Neural progenitor cell (in vitro differentiated cells): ENCODE results near the gene PCA3. TPM values are rescaled to one million over a fixed set of nuclear protein-coding genes. Genes with fewer than 3 reads are reported as not detected.

Experiments used
- DNase-seq: peaks from one replicate; pipeline ENCODE4 v3.0.0-alpha.2; 2016; ENCODE audit warnings: low spot score
- H2AFZ ChIP-seq: fragments of 200-600 bp; sonication (generic); replicated peaks from 2 replicates; pipeline ENCODE4 v1.6.1; 2016; ENCODE audit warnings: antibody characterized with exemption
- H3F3A ChIP-seq: fragments of 200-600 bp; sonication (generic); 2 replicates; pipeline ENCODE4 v1.6.1; 2016; ENCODE audit warnings: antibody characterized with exemption, low read depth
- H3K27ac ChIP-seq: fragments of 200-600 bp; sonication (generic); 2 replicates; pipeline ENCODE4 v1.5.1; 2016; ENCODE audit warnings: mild to moderate bottlenecking
- H3K27me3 ChIP-seq: fragments of 200-600 bp; sonication (generic); 2 replicates; pipeline ENCODE4 v1.6.1; 2016; ENCODE audit warnings: mild to moderate bottlenecking, moderate library complexity
- H3K36me3 ChIP-seq: fragments of 200-600 bp; sonication (generic); 2 replicates; pipeline ENCODE4 v1.5.1; 2016
- H3K4me1 ChIP-seq: fragments of 200-600 bp; sonication (generic); 2 replicates; pipeline ENCODE4 v1.6.1; 2016; ENCODE audit warnings: mixed run types
- H3K4me2 ChIP-seq: fragments of 200-600 bp; sonication (generic); 2 replicates; pipeline ENCODE4 v1.6.1; 2016
- H3K4me3 ChIP-seq: fragments of 200-600 bp; sonication (generic); 2 replicates; pipeline ENCODE4 v1.5.1; 2016
- H3K79me2 ChIP-seq: fragments of 200-600 bp; sonication (generic); 2 replicates; pipeline ENCODE4 v1.6.1; 2016; ENCODE audit warnings: low read depth
- H3K9ac ChIP-seq: fragments of 200-600 bp; sonication (generic); 2 replicates; pipeline ENCODE4 v1.6.1; 2016
- H3K9me3 ChIP-seq: fragments of 200-600 bp; sonication (generic); 2 replicates; pipeline ENCODE4 v1.5.1; 2016; ENCODE audit warnings: low read depth
- H4K20me1 ChIP-seq: fragments of 200-600 bp; sonication (generic); 2 replicates; pipeline ENCODE4 v1.6.1; 2016; ENCODE audit warnings: low read depth
- H3K27ac Mint-ChIP-seq: 3 replicates; pipeline ENCODE4 v1.8.0; 2021; ENCODE audit warnings: mixed read lengths
- H3K27me3 Mint-ChIP-seq: 2 replicates; pipeline ENCODE4 v1.8.0; 2022; ENCODE audit warnings: low read depth, mild to moderate bottlenecking, inconsistent platforms, moderate library complexity, mixed read lengths; ENCODE audit not compliant: insufficient read depth
- H3K36me3 Mint-ChIP-seq: 3 replicates; pipeline ENCODE4 v1.8.0; 2021; ENCODE audit warnings: mixed read lengths
- H3K4me1 Mint-ChIP-seq: 3 replicates; pipeline ENCODE4 v1.8.0; 2021; ENCODE audit warnings: mixed read lengths
- H3K4me3 Mint-ChIP-seq: 3 replicates; pipeline ENCODE4 v1.8.0; 2021; ENCODE audit warnings: mild to moderate bottlenecking, moderate library complexity, mixed read lengths
- H3K9me3 Mint-ChIP-seq: 3 replicates; pipeline ENCODE4 v1.8.0; 2020; ENCODE audit warnings: mixed read lengths
- CTCF ChIP-seq: fragments of 200-600 bp; sonication (generic); IDR thresholded peaks from 2 replicates; pipeline ENCODE4 v1.5.1; 2017; ENCODE audit warnings: antibody characterized with exemption, mild to moderate bottlenecking
- EZH2 ChIP-seq: fragments of 200-600 bp; sonication (generic); IDR thresholded peaks from 2 replicates; pipeline ENCODE4 v1.6.1; 2017; ENCODE audit warnings: antibody characterized with exemption, mild to moderate bottlenecking, moderate library complexity
- EZH2phosphoT487 ChIP-seq: fragments of 200-600 bp; sonication (generic); IDR thresholded peaks from 2 replicates; pipeline ENCODE4 v1.6.1; 2017; ENCODE audit warnings: antibody characterized with exemption
- total RNA-seq: library from RNA; depleted of rRNA; stranded (reverse); fragments of >200 nt; gene quantifications from 2 replicates; pipeline ENCODE4 v1.2.3, GENCODE V29; 2015; ENCODE audit warnings: low replicate concordance

PCA3 gene
- total RNA-seq, 1 donor from 2014 or later, result 0.30 TPM

- H3K27me3 Mint-ChIP-seq, result peaks cover 8% of the 10 kb centered on the region
- no peak for DNase-seq
- no peaks in the 10 kb centered on the region for H3K9me3 ChIP-seq
- peaks cover 4% of the 10 kb centered on the region for H3K4me1 Mint-ChIP-seq
- H3K4me3 Mint-ChIP-seq, result no peak overlapping the region
- H2AFZ ChIP-seq, result no peak overlapping the region
- H3K27me3 ChIP-seq, result no peaks in the 10 kb centered on the region
- no peak overlapping the region for H3K4me3 ChIP-seq
- H3K9ac ChIP-seq, result no peak overlapping the region
- H3K27ac ChIP-seq, result no peak overlapping the region
- no peak overlapping the region for H3K4me2 ChIP-seq
- H3F3A ChIP-seq, result no peaks in the 10 kb centered on the region
- TF ChIP-seq EZH2, result no peak
- H3K36me3 Mint-ChIP-seq, result no peaks in the 10 kb centered on the region
- H3K9me3 Mint-ChIP-seq, result no peaks in the 10 kb centered on the region
- H3K36me3 ChIP-seq, result no peaks in the 10 kb centered on the region
- H3K4me1 ChIP-seq, result peaks cover 2% of the 10 kb centered on the region
- no peaks in the 10 kb centered on the region for H3K79me2 ChIP-seq
- no peak overlapping the region for H3K27ac Mint-ChIP-seq
- H4K20me1 ChIP-seq, result no peaks in the 10 kb centered on the region
These were observed 7.1 kb upstream of the PCA3 start for GRCh38 chr9:76756941-76757673.

GRCh38 chr9:76758476-76758875, 5.8 kb upstream of the PCA3 start:
- no peak overlapping the region for H3K4me3 ChIP-seq
- TF ChIP-seq EZH2, result no peak
- no peak for TF ChIP-seq EZH2phosphoT487
- no peak for TF ChIP-seq CTCF
- Mint-ChIP-seq H3K4me3 (no peak overlapping the region), H3K27ac (no peak overlapping the region), H3K36me3 (no peaks in the 10 kb centered on the region), H3K27me3 (peaks cover 9% of the 10 kb centered on the region), H3K9me3 (no peaks in the 10 kb centered on the region), H3K4me1 (peaks cover 4% of the 10 kb centered on the region)
- no peak overlapping the region for H2AFZ ChIP-seq
- H3K36me3 ChIP-seq, result no peaks in the 10 kb centered on the region
- DNase-seq, result no peak
- H3K4me2 ChIP-seq, result no peak overlapping the region
- H3K79me2 ChIP-seq, result no peaks in the 10 kb centered on the region
- peaks cover 2% of the 10 kb centered on the region for H3K4me1 ChIP-seq
- H4K20me1 ChIP-seq, result no peaks in the 10 kb centered on the region
- no peaks in the 10 kb centered on the region for H3F3A ChIP-seq
- H3K27ac ChIP-seq, result no peak overlapping the region
- H3K9me3 ChIP-seq, result no peaks in the 10 kb centered on the region
- no peak overlapping the region for H3K9ac ChIP-seq
- no peaks in the 10 kb centered on the region for H3K27me3 ChIP-seq

- no peak overlapping the region for H3K27ac ChIP-seq
- Mint-ChIP-seq H3K4me3 (no peak overlapping the region), H3K4me1 (peaks cover 4% of the 10 kb centered on the region), H3K27me3 (peaks cover 11% of the 10 kb centered on the region), H3K9me3 (no peaks in the 10 kb centered on the region), H3K27ac (no peak overlapping the region), H3K36me3 (no peaks in the 10 kb centered on the region)
- TF ChIP-seq CTCF, result no peak
- TF ChIP-seq EZH2, result no peak
- TF ChIP-seq EZH2phosphoT487, result no peak
- H3K36me3 ChIP-seq, result no peaks in the 10 kb centered on the region
- H3K9ac ChIP-seq, result no peak overlapping the region
- no peak overlapping the region for H2AFZ ChIP-seq
- no peak for DNase-seq
- H3F3A ChIP-seq, result no peaks in the 10 kb centered on the region
- no peaks in the 10 kb centered on the region for H3K9me3 ChIP-seq
- no peaks in the 10 kb centered on the region for H3K27me3 ChIP-seq
- no peaks in the 10 kb centered on the region for H4K20me1 ChIP-seq
- no peak overlapping the region for H3K4me3 ChIP-seq
- H3K79me2 ChIP-seq, result no peaks in the 10 kb centered on the region
- H3K4me1 ChIP-seq, result peaks cover 2% of the 10 kb centered on the region
- H3K4me2 ChIP-seq, result no peak overlapping the region
These were observed 4.5 kb upstream of the PCA3 start for GRCh38 chr9:76759732-76760131.

GRCh38 chr9:76761448-76761847, 2.8 kb upstream of the PCA3 start:
- Mint-ChIP-seq H3K4me1 (peaks cover under 1% of the 10 kb centered on the region), H3K27ac (no peak overlapping the region), H3K4me3 (no peak overlapping the region), H3K27me3 (peaks cover 8% of the 10 kb centered on the region), H3K36me3 (no peaks in the 10 kb centered on the region), H3K9me3 (no peaks in the 10 kb centered on the region)
- DNase-seq, result no peak
- no peak overlapping the region for H3K27ac ChIP-seq
- no peak overlapping the region for H3K9ac ChIP-seq
- H3K4me2 ChIP-seq, result no peak overlapping the region
- H3F3A ChIP-seq, result no peaks in the 10 kb centered on the region
- no peaks in the 10 kb centered on the region for H3K79me2 ChIP-seq
- H2AFZ ChIP-seq, result no peak overlapping the region
- no peaks in the 10 kb centered on the region for H3K9me3 ChIP-seq
- peaks cover under 1% of the 10 kb centered on the region for H3K4me1 ChIP-seq
- H3K4me3 ChIP-seq, result no peak overlapping the region
- no peaks in the 10 kb centered on the region for H3K27me3 ChIP-seq
- TF ChIP-seq EZH2 (no peak), CTCF (peak; percentile 45)
- H4K20me1 ChIP-seq, result no peaks in the 10 kb centered on the region
- H3K36me3 ChIP-seq, result no peaks in the 10 kb centered on the region
